Mucosa of gallbladder (tissue), 1 donor: ENCODE measurements around the gene IGFN1. TPM values are rescaled to one million over a fixed set of nuclear protein-coding genes. Genes with fewer than 3 reads are reported as not detected.

Experiments
- DNase-seq: peaks from one replicate; pipeline ENCODE4 v3.0.0-alpha.2; 2020; ENCODE audit warnings: low spot score
- total RNA-seq: library from RNA; stranded (reverse); gene quantifications from one replicate; pipeline ENCODE4 v1.2.1, GENCODE V29; 2021
- donor health status: DM: no; HTN: no; CAD: no.

IGFN1 gene
- total RNA-seq: 0.40 TPM

GRCh38 chr1:201190624-201191051 is at the start of gene IGFN1:
Gene IGFN1 (plus strand): TSS chr1:201190824. CDS start chr1:201193294, 2,470 bp downstream.
- DNase-seq: no peak

GRCh38 chr1:201140941-201141260 is 49.7 kb upstream of the IGFN1 start:
- no peak for DNase-seq

- no peak for DNase-seq
Measured at GRCh38 chr1:201141418-201141817, 49.2 kb upstream of the IGFN1 start.

GRCh38 chr1:201142011-201142848 is 48.4 kb upstream of the IGFN1 start:
- DNase-seq: peak; percentile 20

- DNase-seq: no peak
Measured at GRCh38 chr1:201142849-201143725, 47.5 kb upstream of the IGFN1 start.

- no peak for DNase-seq
Measured at GRCh38 chr1:201143726-201144635, 46.6 kb upstream of the IGFN1 start.

GRCh38 chr1:201144701-201145100 is 45.9 kb upstream of the IGFN1 start:
- no peak for DNase-seq

- no peak for DNase-seq
Measured at GRCh38 chr1:201145132-201145531, 45.5 kb upstream of the IGFN1 start.

- no peak for DNase-seq
Measured at GRCh38 chr1:201145816-201146215, 44.8 kb upstream of the IGFN1 start.

- DNase-seq: no peak
Measured at GRCh38 chr1:201146626-201147390, 43.8 kb upstream of the IGFN1 start.

- no peak for DNase-seq
Measured at GRCh38 chr1:201147396-201148015, 43.1 kb upstream of the IGFN1 start.

GRCh38 chr1:201149400-201149799 is 41.2 kb upstream of the IGFN1 start:
- DNase-seq: no peak

GRCh38 chr1:201153474-201154388 is 36.9 kb upstream of the IGFN1 start:
- no peak for DNase-seq

- DNase-seq: peak; percentile 98
Measured at GRCh38 chr1:201154389-201155165, 36.0 kb upstream of the IGFN1 start, which contains the start of gene TMEM9. Gene TMEM9 (minus strand): TSS chr1:201154474. CDS start chr1:201153923, 551 bp downstream.

- DNase-seq: no peak
Measured at GRCh38 chr1:201155354-201155753, 35.3 kb upstream of the IGFN1 start.

- no peak for DNase-seq
Measured at GRCh38 chr1:201156346-201156745, 34.3 kb upstream of the IGFN1 start.

- DNase-seq: no peak
Measured at GRCh38 chr1:201156819-201157218, 33.8 kb upstream of the IGFN1 start.

- no peak for DNase-seq
Measured at GRCh38 chr1:201157949-201158348, 32.7 kb upstream of the IGFN1 start.
